M059J (cell line): Measurements from ENCODE around the gene RFXAP. TPM values are rescaled to one million over a fixed set of nuclear protein-coding genes. Genes with fewer than 3 reads are reported as not detected.

Experiments used
- DNase-seq: peaks from one replicate; pipeline ENCODE4 v3.0.0-alpha.2; 2012; ENCODE audit warnings: low read depth
- total RNA-seq: library from RNA; depleted of rRNA; stranded (reverse); fragments of >200 nt; shearing (Covaris generic); gene quantifications from 2 replicates; pipeline ENCODE4 v1.2.3, GENCODE V29; 2014; rRNA removed

The RFXAP gene
- total RNA-seq, 1 experiment from 2014 or later, result 1.2 TPM

- DNase-seq, result no peak
These were observed 47.2 kb downstream of the RFXAP start for GRCh38 chr13:36866232-36866631.

GRCh38 chr13:36870050-36870692 is 51.1 kb downstream of the RFXAP start:
- DNase-seq, result no peak

DNA sequence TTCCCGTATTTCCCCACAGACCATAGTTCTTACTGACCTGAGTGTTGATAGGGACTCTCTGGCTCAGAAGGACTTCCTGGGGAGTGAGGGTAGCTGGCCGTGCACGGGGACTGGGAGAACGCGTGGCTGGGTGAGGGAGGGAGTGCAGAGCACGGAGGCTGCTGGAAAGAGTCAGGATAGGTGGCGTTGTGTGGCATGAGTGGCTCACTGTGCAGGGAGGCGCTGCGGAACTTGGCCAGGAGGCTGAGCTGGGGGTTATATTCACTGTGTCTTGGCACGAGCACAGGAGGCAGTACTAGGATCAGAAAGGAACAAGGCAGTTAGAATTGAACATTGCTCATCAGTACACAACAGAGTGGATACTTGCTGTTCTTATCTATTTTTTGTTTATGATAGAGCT is 53.6 kb downstream of the RFXAP start:
- no peak for DNase-seq

DNA sequence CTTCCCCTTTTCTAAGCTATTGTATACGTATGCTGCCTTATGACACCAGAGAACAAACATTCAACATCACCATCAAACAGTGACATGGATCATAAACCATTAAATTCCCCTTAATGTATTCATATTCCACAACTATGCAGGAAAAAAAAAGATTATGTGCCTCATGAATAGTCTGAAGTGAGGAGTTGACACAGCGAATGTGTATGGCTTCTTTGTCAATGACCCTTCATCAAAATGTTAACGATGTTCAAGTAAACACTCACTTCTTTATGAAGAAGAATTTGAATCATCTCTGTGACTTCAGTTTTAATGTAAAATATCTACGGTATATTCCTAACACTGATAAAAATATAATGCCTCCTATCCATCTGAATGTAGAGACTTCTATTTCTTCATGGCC is 56.4 kb downstream of the RFXAP start:
- no peak for DNase-seq

GRCh38 chr13:36875961-36876360 is 56.9 kb downstream of the RFXAP start:
- DNase-seq, result no peak

Other genes with a start within 250 kb of the RFXAP start
- not detected in 2 replicates for gene SERTM1, start 145.2 kb upstream of the RFXAP start, total RNA-seq
- 4.0 and 5.8 TPM in 2 replicates for gene SMAD9, start 101.0 kb downstream of the RFXAP start, total RNA-seq
- gene ALG5, start 180.1 kb downstream of the RFXAP start, total RNA-seq, result 32.0 and 45.3 TPM in 2 replicates
- 48.7 and 77.5 TPM in 2 replicates for gene EXOSC8, start 181.6 kb downstream of the RFXAP start, total RNA-seq
- gene SUPT20H, start 240.5 kb downstream of the RFXAP start, total RNA-seq, result 47.1 and 49.2 TPM in 2 replicates